ENCODE results near the gene TMED4. TPM values are rescaled to one million over a fixed set of nuclear protein-coding genes. Genes with fewer than 3 reads are reported as not detected.

Gene TMED4
- total and polyA plus RNA-seq, 2 donors (not counting 3 experiments of a cell fraction or from before 2014, with no cell fraction given) = 63.4 to 89.7 TPM

DNA sequence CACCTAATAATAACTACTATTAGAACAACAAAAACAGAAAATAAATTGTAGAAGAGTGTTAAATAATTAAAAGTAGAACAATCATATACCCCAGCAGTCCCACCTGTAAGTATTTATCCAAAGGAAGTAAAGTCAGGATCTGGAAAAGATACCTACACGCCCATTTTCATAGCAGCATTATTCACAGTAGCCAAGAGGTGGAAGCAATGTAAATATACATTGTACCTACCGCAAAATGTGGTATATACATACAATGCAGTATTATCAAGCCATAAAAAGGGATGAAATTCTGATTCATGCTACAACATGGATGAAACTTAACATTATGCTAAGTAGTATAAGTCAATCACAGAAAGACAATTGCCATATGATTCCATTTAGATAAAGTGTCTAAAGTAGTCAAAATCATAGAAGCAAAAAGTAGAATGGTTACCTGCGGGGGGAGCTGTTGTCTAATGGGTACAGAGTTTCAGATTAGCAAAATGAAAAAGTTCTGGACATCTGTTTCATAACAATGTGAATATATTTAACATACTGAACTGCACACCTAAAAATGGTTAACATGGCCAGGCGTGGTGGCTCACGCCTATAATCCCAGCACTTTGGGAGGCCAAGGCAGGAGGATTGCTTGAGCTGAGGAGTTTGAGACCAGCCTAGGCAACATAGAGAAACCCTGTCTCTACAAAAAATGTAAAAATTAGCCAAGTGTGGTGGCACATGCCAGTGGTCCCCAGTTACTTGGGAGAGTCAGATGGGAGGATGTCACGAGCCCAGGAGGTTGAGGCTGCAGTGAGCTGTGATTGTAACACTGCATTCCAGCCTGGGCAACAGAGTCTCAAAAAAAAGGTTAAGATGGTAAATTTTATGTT lies 6.0 kb upstream of the TMED4 start:
- no peaks in the 10 kb centered on the region for H3K36me3 ChIP-seq (ENCODE audit: control insufficient read depth in 2 of 2, extremely low read depth in 1 of 2, insufficient read depth in 2 of 2, low read length in 2 of 2)
- dilution Hi-C loops (cut with MboI; ENCODE audit: extremely low pct_ligation_motif_present, low sequenced_read_pairs) (no loop called here), intact Hi-C loops (cut with micrococcal nuclease) (loop anchor here (1.0 kb wide), 5 partner anchors 174 to 548 kb away; partner anchors contain the start of gene H2AZ2)
- H2AFZ ChIP-seq (ENCODE audit: low read depth, low read length) = no peak overlapping the region
- H3K27ac ChIP-seq (ENCODE audit: insufficient read depth, low read depth, low read length) = no peak overlapping the region
- peak; percentile 88 for FAIRE-seq
- H3K27me3 ChIP-seq (ENCODE audit: control insufficient read depth in 2 of 2, insufficient read depth in 2 of 2, low read length in 2 of 2) = no peaks in the 10 kb centered on the region
- H3K9me3 ChIP-seq (replicated peaks; ENCODE audit: control insufficient read depth, insufficient read depth, low read length) = no peaks in the 10 kb centered on the region
- H3K79me2 ChIP-seq (ENCODE audit: control insufficient read depth, insufficient read depth, low read length) = no peaks in the 10 kb centered on the region
- POLR2A ChIA-PET = interaction anchor here (1.1 kb wide), 1 partner anchor 260 kb away, joined by 3 read pairs; the partner anchor contains the start of gene H2AZ2
- H3K9me1 ChIP-seq (replicated peaks; ENCODE audit: control insufficient read depth, extremely low read depth, insufficient read depth, low read length) = no peaks in the 10 kb centered on the region
- H3K4me2 ChIP-seq (ENCODE audit: insufficient read depth, low read length) = no peak overlapping the region
- no peaks in the 10 kb centered on the region for H3K4me1 ChIP-seq (ENCODE audit: control insufficient read depth, extremely low read depth, insufficient read depth, low read length)
- CTCF ChIA-PET = interaction anchor here (0.7 to 1.8 kb wide), 9 partner anchors 18 to 547 kb away, joined by 3 to 22 read pairs (median 4); partner anchors contain the start of genes H2AZ2 and OGDH
- BruUV-seq (replicated peaks) = no TSS peak
- no peak overlapping the region for H3K4me3 ChIP-seq (replicated peaks in 1 of 3; ENCODE audit: insufficient read depth in 1 of 3, low read depth in 1 of 3, low read length in 3 of 3)
- H4K20me1 ChIP-seq (replicated peaks; ENCODE audit: control insufficient read depth, extremely low read depth, insufficient read depth, low read length) = no peaks in the 10 kb centered on the region
- DNase-seq (ENCODE audit: low read depth, low spot score) = peak; percentile 81
- no peak overlapping the region for H3K9ac ChIP-seq (replicated peaks; ENCODE audit: extremely low read depth, insufficient read depth, low read length)
- TF ChIP-seq FOS (IDR thresholded peaks at IDR 0.05; ENCODE audit: borderline replicate concordance, insufficient read depth, low read length) (no peak), MYC (IDR thresholded peaks at IDR 0.05; ENCODE audit: low read depth, low read length) (no peak), POLR2A (IDR thresholded peaks at IDR 0.05; ENCODE audit: low read depth, low read length) (no peak), POLR2AphosphoS5 (IDR thresholded peaks at IDR 0.05; ENCODE audit: insufficient read depth, low read depth, low read length) (no peak), GATA2 (IDR thresholded peaks at IDR 0.05; ENCODE audit: insufficient read depth, insufficient read length, low read depth, low read length) (no peak), EZH2 (IDR thresholded peaks at IDR 0.05; ENCODE audit: borderline replicate concordance, low read depth, low read length, severe bottlenecking) (no peak), JUN (IDR thresholded peaks at IDR 0.05; ENCODE audit: borderline replicate concordance, insufficient read depth, insufficient read length, low read depth) (no peak)
- TF ChIP-seq, protein P1, sequence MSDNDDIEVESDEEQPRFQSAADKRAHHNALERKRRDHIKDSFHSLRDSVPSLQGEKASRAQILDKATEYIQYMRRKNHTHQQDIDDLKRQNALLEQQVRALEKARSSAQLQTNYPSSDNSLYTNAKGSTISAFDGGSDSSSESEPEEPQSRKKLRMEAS (IDR thresholded peaks at IDR 0.05; ENCODE audit: insufficient read depth, insufficient read length) = no peak
- TF ChIP-seq, protein P2, sequence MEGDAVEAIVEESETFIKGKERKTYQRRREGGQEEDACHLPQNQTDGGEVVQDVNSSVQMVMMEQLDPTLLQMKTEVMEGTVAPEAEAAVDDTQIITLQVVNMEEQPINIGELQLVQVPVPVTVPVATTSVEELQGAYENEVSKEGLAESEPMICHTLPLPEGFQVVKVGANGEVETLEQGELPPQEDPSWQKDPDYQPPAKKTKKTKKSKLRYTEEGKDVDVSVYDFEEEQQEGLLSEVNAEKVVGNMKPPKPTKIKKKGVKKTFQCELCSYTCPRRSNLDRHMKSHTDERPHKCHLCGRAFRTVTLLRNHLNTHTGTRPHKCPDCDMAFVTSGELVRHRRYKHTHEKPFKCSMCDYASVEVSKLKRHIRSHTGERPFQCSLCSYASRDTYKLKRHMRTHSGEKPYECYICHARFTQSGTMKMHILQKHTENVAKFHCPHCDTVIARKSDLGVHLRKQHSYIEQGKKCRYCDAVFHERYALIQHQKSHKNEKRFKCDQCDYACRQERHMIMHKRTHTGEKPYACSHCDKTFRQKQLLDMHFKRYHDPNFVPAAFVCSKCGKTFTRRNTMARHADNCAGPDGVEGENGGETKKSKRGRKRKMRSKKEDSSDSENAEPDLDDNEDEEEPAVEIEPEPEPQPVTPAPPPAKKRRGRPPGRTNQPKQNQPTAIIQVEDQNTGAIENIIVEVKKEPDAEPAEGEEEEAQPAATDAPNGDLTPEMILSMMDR (IDR thresholded peaks at IDR 0.05; ENCODE audit: extremely low read depth in 1 of 2, insufficient read depth in 1 of 2, low read depth in 1 of 2, low read length in 2 of 2) = peak; percentile 27 to 48
